ENCODE measurements around the gene RUVBL1.

DNA sequence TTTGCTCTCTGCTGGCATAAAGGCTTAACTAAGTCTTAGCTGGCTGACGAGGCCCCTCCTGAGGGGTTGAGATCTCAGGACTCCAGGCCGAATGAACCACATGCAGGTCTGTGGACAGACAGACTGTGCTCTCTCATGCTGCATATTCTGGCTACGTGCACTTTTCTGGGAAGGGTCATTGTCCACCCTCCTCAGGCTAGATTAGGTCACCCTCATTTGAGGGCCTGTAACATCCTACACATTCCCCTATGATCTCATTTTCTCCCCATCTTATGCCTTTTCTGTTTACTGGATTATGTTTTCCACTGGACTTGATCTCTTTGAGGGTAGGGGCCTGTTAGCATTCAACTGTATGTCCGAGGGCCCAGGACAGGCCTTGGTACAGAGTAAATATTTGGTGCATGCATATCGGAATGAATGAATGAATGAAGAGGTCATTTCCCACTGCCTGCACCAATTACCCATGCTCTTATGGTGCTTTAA, 43.4 kb upstream of the RUVBL1 start:
- TF ChIP-seq, protein P1, sequence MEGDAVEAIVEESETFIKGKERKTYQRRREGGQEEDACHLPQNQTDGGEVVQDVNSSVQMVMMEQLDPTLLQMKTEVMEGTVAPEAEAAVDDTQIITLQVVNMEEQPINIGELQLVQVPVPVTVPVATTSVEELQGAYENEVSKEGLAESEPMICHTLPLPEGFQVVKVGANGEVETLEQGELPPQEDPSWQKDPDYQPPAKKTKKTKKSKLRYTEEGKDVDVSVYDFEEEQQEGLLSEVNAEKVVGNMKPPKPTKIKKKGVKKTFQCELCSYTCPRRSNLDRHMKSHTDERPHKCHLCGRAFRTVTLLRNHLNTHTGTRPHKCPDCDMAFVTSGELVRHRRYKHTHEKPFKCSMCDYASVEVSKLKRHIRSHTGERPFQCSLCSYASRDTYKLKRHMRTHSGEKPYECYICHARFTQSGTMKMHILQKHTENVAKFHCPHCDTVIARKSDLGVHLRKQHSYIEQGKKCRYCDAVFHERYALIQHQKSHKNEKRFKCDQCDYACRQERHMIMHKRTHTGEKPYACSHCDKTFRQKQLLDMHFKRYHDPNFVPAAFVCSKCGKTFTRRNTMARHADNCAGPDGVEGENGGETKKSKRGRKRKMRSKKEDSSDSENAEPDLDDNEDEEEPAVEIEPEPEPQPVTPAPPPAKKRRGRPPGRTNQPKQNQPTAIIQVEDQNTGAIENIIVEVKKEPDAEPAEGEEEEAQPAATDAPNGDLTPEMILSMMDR (IDR thresholded peaks at IDR 0.05; ENCODE audit: poor library complexity) = no peak
- TF ChIP-seq EZH2phosphoT487 (IDR thresholded peaks at IDR 0.05; ENCODE audit: low read depth, severe bottlenecking, unreplicated experiment) (no peak), EZH2 (IDR thresholded peaks at IDR 0.05; ENCODE audit: borderline replicate concordance) (no peak)

Data from hepatocyte (in vitro differentiated cells).